Measurements from ENCODE around the gene NPIPA3.
"Not testable (repeated sequence)": the region's sequence is repeated elsewhere in the genome, so short reads cannot be mapped to it uniquely, and the experiment has no call there.

The NPIPA3 gene

DNA sequence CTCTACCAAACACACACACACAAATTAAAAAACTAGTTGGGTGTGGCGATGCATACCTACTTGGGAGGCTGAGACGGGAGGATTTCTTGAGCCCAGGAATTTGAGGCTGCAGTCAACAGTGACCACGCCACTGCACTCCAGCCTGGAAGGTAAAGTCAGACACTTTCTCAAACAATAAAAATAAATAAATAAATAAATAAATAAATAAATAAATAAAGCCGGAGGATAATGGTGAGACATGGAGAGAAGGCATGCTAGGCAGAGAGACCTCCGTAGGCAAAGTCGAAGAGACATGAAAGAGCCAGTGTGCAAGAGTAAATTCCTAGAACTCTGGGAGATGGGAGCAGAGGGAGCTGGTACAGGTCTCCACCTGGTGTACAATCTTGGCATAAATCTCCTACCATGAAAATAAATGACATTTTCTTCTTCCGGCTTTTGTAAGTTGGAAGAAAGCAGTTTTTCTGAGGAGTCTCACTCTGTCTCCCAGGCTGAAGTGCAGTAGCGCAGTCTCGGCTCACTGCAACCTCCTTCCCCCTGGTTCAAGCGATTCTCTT is 37.7 kb downstream of the NPIPA3 start:
- in situ Hi-C loops (cut with MboI; ENCODE audit: low pct_unique_long_range_greater_than_20kb, low sequenced_read_pairs); DNase-seq: not testable (repeated sequence)

DNA sequence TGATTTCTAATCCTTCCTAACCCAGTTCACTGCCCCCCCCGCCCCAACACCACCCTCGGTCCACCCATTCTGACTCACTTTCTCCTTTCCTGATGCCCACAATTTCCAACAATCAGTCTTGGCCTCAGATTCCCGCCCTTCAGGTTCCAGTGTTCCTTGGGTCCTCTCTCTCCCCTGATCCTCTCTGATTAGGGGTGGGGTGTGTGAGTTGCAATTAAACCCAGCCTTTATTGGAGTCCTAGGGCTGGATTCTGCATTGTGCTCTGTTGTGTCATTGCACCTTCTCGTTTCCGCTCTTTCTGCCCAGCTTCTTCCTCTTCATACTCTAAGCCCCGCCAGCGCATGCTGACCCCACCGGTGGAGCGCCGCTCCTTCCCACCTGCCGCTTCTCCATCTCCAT is 38.6 kb downstream of the NPIPA3 start:
- DNase-seq; in situ Hi-C loops (cut with MboI; ENCODE audit: low pct_unique_long_range_greater_than_20kb, low sequenced_read_pairs): not testable (repeated sequence)

DNA sequence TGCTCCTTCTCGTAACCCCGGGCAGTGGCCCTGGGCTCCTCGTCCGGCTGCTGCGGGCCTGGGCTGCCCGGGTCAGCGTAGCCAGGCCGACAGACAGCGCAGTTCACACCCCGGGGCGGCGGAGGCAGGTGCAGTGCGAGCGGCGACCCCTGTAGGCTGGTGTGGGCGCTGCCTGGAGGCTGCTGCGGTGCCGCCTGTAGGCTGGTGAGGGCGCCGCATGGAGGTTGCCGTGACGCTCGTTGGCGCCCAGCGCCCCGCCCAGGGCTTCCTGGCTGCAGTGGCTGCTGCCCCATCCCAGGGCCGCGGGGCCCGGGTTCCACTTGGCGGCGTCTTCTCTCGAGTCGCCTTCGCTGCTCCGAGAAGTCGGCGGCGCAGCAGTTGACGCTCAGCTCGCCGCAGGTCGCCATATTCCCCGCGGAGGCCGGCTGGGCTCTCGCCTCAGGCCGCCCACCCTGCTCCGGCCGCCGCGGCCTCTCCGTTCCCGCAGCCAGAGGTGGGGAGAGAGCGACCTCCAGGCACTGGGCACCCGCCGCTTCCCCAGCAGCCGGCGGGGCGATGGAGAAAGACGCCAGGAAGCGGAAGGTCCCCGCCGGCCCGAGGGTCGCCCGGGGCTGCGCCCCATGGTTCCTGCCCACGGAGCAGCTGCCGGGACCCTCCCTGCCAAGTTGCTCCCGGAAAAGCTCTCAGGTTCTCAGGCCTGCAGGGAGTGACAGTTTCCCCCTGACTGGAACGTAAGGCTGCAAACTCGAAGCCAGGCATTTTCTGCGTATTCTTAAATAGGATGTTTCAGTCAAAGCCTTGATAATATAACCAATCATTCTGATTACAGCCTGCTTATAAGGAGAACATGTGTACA is 39.3 kb downstream of the NPIPA3 start, which contains the start of gene NPIPA2:
Gene NPIPA2 (plus strand): TSS at position 261 of the 856 bp plus-strand sequence. CDS start 5,533 bp downstream, outside the sequence.
- in situ Hi-C loops (cut with MboI; ENCODE audit: low pct_unique_long_range_greater_than_20kb, low sequenced_read_pairs); DNase-seq: not testable (repeated sequence)

DNA sequence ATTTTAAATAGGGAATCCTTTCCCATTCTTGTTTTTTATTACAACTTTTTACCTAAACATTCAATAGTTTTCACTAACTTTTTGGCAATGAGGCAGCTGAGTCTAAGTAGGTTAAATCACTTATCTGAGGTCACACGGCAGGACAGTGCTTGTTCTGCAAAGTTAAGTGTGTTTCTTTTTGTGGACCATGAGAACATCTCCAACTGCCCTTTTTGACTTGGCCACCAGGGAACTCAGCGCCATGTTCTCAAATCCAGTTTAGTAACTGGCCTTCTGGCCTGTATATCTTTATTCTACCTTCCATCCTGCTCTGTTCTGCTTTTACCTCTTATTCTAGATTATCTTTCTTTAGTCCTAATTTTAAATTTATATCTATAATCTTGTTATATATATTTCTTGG is 70.4 kb downstream of the NPIPA3 start:
- DNase-seq; in situ Hi-C loops (cut with MboI; ENCODE audit: low pct_unique_long_range_greater_than_20kb, low sequenced_read_pairs): not testable (repeated sequence)

DNA sequence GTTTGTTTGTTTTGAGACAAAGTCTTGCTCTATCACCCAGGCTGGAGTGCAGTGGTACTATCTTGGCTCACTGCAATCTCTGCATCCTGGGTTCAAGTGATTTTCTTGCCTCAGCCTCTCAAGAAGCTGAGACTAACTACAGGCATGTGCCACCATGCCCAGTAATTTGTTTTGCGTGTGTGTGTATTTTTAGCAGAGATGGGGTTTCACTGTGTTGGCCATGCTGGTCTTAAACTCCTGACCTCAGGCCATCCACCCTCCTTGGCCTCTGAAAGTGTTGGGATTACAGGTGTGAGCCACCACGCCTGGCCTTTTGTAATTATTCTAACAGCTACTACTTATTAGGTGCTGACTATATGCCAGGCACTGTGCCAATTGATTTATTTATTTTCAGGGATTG is 72.4 kb downstream of the NPIPA3 start:
- in situ Hi-C loops (cut with MboI; ENCODE audit: low pct_unique_long_range_greater_than_20kb, low sequenced_read_pairs); DNase-seq: not testable (repeated sequence)
